Right hindlimb (tissue), 1 donor: ENCODE results near the gene ERC1.
A peak's percentile ranks its signal among the peaks of the same experiment; 100 is the strongest.
"Not testable (repeated sequence)": the region's sequence is repeated elsewhere in the genome, so short reads cannot be mapped to it uniquely, and the experiment has no call there.

Experiments
- DNase-seq: peaks from one replicate; pipeline ENCODE4 v3.0.0-alpha.2; 2018

ERC1 gene

GRCh38 chr12:988646-989045 lies 2.4 kb upstream of the ERC1 start:
- no peak for DNase-seq

- no peak for DNase-seq
Measured at GRCh38 chr12:989051-989450, 2.0 kb upstream of the ERC1 start.

DNA sequence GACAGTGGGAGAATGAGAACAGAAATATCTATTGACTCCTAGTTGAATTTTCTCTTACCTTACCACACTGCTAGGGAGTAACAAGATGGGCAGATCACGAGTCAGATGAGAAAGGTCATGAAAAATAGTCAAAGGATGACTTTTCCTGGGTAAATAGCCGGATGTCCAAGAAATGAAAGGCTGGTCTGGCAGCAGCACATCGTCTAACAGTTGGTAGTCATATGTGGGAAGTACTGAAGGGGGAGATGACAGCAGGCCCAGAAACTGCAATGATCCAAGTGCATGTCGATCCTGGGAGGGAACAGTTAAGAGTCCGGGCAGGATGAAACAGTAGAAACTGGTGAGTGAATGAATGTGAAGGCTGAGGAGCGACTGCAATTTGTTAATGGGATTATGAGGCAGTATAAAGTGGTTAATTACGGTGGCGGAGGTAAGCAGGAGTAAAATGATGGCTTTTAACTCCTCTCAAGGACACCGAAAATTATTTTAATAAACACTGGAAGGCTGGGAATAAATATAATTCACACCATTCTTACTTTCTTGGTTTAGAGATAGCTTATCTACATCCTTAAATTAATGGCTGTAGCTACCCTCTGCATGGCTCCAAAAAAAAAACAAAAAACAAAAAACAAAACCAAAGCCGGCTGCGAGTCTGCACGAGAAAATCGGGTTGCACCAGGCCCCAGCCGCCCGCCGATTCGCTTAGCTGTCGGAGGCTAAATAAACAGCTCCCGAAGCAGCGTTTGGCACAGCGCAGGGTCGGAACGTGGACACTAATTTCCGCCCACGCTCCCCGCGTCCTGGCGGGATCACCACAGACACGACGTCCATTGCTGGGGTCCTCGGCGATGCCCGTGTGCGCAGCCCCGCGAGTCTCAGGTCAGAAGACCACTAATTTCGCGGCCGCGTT lies 1.0 kb upstream of the ERC1 start:
- DNase-seq, result peak; percentile 67

DNA sequence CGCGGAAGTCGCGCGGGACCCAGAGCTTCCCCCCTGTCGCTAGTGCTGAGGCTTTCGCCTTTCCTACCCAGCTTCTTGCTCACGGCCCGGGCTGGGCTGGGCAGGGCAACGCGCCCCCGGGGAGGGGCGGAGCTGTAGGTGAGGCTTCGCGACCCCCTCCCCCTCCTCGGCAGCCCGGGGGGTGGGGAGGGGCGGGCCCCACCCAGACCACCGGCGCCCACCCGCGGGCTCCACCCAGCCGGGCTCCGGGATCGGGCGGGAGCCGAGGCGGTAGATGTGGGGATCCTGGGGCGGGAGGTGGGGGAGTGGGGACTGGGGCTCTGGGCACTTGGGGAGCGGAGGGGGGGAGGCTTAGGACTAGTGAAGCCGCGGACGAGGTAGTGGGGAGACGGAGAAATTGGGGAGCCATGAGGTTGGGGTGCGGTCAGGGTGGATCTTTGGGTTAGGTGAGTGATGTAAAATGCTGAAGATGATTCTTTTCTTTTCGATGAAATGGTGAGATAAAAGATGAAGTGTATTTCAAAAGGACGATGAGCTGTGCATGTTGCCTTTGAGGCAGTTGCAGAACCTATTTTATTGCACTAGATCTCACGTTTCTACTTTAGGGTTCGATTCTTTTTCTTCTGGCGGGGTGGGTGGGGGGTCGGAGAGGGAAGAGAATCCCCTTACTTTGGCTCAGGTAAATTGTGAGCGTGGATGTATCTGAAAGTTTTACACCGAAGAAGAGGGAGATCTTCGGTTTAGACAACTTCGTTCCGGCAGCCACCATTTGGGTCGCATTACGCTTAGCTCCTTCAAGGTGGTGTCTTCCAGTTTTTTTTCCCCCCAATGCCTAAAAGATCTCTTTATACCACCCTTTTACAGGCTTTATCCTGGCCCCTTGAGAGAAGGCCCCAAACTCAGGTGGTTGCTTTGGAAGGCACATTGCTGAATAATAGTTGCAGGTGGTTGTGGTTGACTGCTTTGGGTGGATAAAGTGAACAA lies 619 bp downstream of the ERC1 start:
- no peak for DNase-seq

DNA sequence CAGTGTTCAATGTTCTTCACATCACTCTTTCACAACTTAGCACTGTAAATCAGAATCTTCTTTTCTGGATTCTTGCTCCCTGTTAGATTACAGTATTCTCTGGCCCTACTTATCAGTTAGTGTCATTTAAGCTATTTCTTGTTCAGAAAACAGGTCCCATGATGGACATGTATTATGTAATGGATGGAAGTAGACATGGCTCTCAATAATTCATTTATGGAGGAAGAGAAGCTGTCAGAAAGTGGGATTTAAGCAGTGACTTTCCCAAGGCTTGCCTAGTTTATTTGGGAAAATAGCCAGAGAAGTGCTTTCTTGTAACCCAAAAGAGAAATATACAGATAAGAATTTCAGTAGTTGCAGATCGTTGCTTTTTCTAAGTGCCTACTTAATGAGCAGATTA lies 1.6 kb downstream of the ERC1 start:
- DNase-seq, result no peak

DNA sequence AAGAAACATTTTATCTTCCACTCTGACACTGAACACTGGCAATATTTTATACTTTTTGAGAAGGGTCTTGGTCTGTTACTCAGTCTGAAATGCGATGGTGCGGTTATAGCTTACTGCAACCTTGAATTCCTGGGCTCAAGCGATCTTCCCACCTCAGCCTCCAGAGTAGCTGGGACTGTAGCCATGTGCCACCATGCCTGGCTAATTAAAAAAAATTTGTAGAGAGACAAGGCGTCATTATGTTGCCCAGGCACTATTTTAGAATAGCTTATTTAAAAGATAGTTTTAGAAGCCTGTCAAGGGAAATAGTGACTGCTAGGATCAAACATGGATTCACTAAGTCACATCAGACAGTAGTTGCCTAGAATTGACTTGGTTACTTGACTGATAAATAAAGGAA lies 5.9 kb downstream of the ERC1 start:
- DNase-seq, result no peak

DNA sequence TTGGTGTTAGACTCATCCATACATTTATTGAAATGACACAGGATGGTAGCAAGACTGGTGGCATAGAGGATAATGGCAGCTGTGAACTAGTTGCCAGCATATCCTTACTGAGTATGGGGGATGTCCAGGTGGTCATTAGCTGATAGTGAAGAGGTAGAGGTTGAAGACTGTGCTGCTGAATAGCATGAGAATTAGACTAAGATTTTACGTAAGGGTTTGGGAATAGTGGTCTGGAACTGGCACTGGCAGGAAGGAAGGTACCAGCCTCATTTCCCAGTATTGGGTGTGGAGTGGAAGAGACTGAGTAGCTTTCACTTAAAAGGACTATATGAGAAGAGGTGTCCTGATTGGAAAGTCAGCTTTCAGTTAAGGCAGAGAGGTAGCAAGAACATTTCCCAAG lies 6.5 kb downstream of the ERC1 start:
- DNase-seq, result no peak

DNA sequence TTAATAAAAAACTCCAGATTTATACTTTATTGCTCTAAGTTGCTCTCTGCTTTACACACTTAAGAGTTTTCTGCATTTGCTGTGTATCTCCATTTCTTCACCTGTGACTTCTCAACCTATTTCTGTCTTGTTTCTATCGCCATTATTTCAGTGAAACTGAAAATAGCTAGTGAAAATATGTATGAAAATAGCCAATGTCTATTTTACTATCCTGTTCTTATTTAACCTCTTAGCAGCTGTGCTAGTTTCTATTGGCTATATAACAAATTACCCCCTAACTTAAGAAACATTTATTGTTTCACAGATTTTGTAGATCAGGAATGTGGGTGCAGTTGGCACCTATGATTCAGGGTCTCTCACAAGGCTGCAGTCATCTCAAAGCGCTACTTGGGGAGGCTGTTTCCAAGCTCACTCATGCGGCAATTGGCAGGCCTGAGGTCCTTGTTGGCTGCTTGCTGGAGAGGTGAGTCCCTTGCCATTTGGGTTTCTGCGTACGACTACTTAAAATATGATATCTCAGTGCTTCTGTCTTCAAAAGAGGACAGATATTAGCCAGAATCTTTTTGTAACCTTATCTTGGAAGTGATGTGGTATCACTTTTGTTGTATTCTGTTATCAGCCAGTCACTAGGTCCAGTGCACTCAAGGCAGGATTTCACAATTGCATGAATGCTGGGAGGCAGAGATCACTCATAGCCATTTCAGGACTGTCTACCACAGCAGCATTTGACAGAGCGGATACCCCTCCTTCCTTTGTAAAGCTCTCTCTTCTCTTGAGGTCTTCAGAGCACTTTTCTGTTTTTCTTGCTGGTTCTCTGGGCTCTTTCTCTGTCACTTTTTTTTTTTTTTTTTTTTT lies 7.2 kb downstream of the ERC1 start:
- DNase-seq, result no peak

- not testable (repeated sequence) for DNase-seq
Measured at GRCh38 chr12:999736-1000135, 8.7 kb downstream of the ERC1 start.

DNA sequence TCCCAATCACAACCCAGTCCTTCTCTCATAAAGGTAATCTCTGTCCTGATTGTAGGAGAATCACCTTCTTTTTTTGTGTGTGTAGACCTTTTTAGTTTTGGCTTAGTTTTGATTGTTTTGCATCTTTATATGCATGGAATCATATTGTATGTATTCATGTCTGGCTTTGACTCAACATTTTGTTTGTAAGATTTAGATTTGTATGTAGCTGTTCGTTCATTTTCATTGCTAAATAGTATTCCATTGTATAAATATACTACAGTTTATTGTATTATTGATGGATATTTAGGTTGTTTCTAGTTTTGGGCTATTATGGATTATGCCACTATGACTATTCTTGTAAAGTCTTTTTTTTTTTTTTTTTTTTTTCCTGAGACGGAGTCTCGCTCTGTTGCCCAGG lies 10.5 kb downstream of the ERC1 start:
- no peak for DNase-seq

DNA sequence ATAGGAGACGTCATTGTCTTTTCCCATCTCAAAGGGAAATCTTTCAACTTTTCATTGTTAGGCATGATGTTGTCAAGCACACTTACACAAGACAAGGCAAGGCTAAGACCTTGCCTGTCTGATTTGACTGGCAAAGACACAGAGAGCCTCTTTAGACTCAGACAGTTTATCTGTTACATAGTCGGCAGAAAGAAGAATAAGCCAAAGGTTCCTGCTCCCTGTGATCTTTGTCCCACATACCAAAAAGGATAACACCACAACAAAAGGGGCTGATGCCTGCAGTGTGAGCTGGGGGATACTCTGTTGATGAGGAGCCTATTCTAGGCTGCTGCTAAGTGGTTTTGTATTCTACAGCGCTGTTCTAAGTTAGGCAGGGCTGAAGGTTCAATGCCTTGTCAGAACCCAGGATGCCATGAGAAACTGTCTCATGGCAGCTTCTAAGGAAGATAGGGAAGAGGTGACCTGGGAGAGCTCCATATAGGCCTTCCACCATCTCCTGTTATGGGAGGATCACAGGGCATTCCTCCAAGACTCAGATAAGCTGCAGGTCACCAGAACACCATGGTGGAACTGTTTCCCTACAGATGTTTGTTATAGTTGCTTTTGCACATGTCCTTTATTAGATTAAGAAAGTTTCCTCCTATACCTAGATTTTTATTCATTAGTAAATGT lies 12.7 kb downstream of the ERC1 start:
- DNase-seq, result no peak

GRCh38 chr12:1006255-1006654 lies 15.2 kb downstream of the ERC1 start:
- DNase-seq, result no peak

GRCh38 chr12:1007276-1007675 lies 16.3 kb downstream of the ERC1 start:
- DNase-seq, result no peak

DNA sequence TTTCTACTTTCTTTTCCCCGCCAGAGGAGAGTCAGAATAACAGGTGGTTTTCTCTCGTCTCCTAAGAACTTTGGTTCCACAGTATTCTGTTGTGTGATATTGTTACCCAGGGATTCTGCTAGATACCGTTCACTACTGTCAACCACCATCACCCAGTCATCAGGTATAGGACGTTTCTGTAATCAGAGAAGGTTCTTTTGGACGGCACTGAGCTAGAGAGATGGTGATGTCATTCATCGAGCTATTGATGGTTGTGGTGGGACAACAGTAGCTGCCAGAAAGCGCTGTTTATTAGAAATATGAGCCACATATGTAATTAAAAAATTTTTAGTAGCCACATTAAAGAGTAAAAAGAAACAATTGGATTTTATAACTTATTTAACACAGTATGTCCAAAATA lies 17.0 kb downstream of the ERC1 start:
- no peak for DNase-seq

- no peak for DNase-seq
Measured at GRCh38 chr12:1011091-1011490, 20.1 kb downstream of the ERC1 start.

DNA sequence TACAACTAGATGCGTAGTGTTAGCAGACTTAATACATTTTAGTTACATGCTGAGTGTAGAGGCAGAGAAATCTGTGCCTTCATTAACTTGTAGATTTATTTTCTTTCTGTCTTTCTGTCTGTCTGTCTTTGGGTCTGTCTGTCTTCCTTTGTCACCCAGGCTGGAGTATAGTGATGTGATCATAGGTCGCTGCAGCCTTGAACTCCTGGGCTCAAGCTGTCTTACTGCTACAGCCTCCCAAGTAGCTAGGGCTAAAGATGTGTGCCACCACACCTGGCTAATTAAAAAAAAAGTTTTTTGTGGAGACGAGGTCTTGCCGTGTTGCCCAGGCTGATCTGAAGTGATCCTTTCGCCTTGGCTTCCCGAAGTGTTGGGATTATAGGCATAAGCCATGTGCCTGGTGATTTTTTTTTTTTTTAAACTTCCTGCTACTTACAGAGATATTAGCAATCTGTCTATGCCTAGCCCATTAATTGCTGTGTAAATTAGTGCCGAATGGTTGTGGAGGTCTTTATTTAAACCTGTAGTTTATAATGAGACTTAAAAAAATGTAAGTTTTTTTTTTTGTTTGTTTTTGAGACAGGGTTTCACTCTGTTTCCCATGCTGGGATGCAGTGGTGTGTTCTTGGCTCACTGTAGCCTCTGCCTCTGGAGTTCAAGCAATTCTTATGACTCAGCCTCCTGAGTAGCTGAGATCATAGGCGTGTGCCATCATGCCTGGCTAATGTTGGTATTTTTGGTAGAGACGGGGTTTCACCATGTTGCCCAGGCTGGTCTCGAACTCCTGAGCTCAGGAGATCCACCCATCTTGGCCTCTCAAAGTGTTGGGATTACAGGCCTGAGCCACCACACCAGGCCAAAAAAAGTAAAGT lies 22.8 kb downstream of the ERC1 start:
- DNase-seq, result no peak

- no peak for DNase-seq
Measured at GRCh38 chr12:1019283-1019682, 28.3 kb downstream of the ERC1 start.

GRCh38 chr12:1020389-1020788 lies 29.4 kb downstream of the ERC1 start:
- DNase-seq, result no peak

DNA sequence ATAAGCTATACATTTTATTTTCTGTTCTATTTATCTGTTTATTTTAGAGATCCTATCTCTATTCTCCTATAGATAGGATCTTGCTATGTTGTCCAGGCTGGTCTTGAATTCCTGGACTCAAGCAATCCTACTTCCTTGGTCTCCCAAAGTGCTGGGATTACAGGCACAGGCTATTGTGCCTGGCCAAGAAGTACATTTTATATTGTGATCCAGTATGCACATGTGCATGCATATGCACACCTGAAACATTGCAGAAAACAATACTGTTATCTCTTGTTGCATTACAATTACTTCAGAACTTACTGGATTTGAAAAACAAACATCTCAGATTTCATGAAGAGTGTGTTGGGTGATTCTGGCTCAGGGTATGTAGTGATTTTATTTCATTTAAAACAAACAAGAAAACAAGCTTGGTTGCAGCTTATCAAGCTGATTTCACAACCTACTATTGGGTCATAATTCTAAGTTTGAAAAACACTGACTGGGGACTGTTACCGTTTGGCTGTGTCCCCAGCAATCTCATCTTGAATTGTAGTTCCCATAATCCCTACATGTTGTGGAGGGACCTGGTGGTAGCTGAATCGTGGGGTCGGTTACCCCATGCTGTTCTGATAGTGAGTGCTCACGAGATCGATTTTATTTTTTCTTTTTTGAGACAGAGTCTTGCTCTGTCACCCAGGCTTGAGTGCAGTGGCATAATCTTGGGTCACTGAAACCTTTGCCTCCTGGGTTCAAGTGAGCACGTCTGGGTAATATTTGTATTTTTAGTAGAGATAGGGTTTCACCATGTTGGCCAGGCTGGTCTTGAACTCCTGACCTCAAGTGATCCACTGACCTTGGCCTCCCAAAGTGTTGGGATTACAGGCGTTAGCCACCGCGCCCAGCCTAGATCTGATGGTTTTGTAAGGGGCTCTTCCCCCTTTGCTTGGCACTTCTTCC lies 31.3 kb downstream of the ERC1 start:
- no peak for DNase-seq

GRCh38 chr12:1030779-1031178 lies 39.8 kb downstream of the ERC1 start:
- no peak for DNase-seq
